Transverse colon (tissue), 3 donors: ENCODE data around the gene PBX4.

Experiments
- EP300 ChIP-seq: sonication (generic); formaldehyde crosslinking; IDR thresholded peaks from one replicate; pipeline ENCODE4 v1.6.1; 2017; ENCODE audit warnings: antibody characterized with exemption, low read depth
- TF ChIP-seq, protein P1 (sequence below), 5 experiments: fragments of 200-600 bp in 3 of 5; fragments of 450-650 bp in 2 of 5; sonication (generic) in 3 of 5; IDR thresholded peaks; 1 replicate in 2 of 5; 2 replicates in 3 of 5; pipeline ENCODE4 v1.5.1; 2016 to 2017; ENCODE audit warnings: antibody characterized with exemption in 5 of 5, inconsistent platforms in 3 of 5, mild to moderate bottlenecking in 2 of 5, moderate library complexity in 1 of 5

DNA sequence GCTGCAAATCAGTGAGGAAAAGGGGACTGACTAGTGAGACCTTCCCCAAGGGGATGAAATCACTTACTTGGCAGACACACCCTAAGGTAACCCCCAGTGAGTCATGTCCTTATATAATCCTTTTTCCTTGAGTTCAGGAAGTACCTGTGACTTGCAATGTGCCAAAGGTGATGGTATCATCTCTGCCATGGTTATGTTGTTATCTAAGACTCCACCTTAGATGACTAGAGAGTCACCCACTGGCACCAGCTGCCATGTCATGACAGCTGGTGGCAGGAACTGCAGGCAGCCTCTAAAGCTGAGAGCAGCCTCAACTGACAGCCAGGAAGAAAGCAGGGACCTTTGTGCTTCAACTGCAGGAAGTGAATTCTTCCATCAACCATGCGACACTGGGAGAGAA lies 12.5 kb downstream of the PBX4 start:
- TF ChIP-seq, protein P1, sequence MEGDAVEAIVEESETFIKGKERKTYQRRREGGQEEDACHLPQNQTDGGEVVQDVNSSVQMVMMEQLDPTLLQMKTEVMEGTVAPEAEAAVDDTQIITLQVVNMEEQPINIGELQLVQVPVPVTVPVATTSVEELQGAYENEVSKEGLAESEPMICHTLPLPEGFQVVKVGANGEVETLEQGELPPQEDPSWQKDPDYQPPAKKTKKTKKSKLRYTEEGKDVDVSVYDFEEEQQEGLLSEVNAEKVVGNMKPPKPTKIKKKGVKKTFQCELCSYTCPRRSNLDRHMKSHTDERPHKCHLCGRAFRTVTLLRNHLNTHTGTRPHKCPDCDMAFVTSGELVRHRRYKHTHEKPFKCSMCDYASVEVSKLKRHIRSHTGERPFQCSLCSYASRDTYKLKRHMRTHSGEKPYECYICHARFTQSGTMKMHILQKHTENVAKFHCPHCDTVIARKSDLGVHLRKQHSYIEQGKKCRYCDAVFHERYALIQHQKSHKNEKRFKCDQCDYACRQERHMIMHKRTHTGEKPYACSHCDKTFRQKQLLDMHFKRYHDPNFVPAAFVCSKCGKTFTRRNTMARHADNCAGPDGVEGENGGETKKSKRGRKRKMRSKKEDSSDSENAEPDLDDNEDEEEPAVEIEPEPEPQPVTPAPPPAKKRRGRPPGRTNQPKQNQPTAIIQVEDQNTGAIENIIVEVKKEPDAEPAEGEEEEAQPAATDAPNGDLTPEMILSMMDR (IDR thresholded peaks at IDR 0.05) = no peak
- peak; percentile 86 for TF ChIP-seq EP300
